Stimulated activated naive CD4-positive, alpha-beta T cell treated with Interleukin-2 at 50 U/mL for 16 hours (primary cell): Measurements from ENCODE around the gene NFATC2.
A peak's percentile ranks its signal among the peaks of the same experiment; 100 is the strongest.

Experiments used
- DNase-seq: peaks from one replicate; lab custom pipeline; 2025; lab: John Stamatoyannopoulos, UW

Gene NFATC2

DNA sequence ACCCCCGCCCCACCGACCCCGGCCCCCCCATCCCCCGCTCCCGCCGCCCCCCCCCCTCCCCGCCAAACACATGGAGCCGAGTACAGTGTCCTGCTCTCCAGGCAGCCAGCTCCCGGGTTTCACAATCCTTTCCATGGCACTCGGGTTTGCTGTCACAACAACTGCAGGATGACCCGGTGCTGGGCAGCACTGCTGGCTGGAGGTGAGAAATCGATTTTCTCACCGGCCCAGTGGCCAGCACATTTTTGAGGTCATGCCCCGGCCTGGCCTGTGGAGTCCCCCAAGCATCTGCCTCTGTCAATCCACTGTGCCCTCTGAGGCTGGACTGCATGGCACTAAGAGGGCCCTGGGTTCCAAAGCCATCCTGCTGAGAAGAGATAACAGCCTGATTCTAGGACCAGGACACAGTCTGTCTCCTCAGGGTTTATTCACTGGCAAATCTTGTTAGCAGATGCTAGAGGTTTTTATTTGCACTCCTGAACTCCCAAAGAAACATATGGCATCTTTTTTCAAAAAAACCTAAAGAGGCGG lies 129.5 kb downstream of the NFATC2 start:
- DNase-seq, result no peak

DNA sequence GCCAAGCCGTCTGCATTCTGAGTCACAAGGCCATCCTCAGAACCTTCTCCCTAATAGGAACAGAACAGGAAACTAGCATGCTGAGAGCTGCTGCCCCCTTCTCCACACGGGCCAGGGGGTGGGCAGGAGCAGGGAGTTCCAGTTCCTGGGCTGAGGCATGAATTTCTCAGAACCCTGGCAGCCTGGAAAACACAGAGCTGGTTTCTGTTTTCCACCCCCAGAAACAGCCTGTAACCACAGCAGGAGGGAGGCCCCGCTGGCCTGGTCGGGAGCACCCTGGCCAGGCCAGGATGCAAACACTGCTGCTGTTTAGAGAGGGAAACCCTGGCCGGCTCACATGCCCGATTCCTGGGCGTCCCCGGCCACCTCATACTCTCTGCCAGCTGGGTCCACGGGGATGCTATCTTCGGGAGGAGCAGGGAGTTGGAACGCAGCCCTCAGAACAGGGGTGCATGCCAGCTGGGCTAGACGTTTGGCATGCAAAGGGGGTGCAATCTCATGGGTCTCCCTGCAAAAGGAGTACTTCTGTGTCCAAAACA lies 130.1 kb downstream of the NFATC2 start:
- DNase-seq, result no peak

DNA sequence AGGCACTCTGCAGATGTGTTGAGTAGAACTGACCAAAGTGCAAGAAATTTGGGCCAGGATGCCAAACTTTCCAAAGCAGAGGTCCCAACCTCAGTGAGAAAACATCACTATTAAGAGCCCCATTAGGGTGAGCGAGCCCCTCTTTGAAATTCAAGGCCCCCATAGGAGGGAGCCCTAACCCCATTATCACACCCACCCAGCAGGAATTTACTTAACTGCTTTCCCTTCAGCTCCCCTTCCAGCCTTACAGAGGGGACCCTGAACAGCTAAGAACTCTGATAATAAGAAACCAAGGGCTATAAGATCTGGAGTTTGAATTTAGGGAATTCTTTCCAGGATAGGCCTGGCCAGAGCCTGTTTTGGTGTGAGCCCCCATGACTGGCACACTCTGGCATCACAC lies 130.6 kb downstream of the NFATC2 start:
- DNase-seq, result no peak

DNA sequence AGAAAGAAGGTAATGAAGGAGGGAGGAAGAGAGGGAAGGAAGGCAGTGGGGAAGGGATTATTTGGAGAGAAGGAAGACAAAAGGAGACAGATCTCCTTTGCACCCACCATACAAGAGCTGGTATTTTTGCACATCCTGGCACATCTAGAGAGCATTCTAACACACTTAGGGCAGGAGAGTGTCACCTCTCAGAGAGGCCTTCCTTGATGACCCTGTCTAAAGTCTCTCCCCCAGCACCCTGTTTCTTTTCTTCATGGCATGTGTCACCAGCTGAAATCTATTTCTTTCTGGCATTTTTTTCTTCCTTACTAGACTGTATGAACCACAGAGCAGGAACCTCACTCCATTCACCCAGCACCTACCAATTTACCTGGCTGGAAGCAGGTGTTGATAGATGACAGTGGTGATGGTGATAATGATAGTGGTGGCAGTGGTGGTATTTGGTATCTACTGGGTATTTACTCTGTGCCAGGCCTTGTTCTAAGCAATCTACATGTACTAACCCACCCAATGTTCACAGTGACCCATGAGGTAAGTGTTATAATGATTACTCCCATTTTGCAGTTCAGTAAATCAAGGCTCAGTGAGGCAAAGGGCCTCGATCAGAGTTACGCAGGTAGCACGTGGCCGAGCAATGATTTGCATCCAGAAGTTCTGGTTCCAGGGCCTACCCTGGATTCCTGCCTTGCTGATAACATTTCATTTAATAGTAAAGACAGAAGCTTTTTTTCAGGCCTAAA lies 131.8 kb downstream of the NFATC2 start:
- no peak for DNase-seq

DNA sequence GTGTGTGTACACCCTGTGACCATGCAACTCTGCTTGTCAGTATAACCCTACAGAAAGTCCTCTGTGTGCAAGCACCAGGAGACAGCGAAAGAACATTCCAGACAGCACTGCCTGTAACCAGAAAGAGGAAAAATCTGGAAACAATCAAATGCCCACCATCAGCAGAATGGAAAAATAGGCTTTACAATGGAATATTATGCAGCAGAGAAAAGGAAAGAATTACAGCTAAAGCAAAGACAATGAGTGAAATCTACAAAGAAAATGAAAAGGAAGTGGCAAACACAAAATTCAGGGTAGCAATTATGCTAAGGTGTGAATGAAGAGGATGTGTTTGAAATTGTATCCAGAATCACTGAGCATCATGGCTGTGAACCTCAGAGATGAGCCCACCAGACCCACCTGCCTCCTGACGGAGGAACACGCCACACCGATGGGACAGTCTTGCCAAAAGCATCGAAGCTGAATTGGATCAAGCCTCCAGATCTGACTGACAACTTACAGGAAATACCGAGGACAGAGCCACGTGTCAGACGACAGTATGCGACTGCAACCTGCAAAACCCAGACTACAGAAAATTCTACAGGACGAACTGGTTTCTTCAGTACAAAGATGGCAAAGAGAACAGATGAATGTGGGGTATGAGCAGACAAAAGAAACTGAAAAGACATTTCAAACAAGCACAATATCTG lies 133.2 kb downstream of the NFATC2 start:
- no peak for DNase-seq

DNA sequence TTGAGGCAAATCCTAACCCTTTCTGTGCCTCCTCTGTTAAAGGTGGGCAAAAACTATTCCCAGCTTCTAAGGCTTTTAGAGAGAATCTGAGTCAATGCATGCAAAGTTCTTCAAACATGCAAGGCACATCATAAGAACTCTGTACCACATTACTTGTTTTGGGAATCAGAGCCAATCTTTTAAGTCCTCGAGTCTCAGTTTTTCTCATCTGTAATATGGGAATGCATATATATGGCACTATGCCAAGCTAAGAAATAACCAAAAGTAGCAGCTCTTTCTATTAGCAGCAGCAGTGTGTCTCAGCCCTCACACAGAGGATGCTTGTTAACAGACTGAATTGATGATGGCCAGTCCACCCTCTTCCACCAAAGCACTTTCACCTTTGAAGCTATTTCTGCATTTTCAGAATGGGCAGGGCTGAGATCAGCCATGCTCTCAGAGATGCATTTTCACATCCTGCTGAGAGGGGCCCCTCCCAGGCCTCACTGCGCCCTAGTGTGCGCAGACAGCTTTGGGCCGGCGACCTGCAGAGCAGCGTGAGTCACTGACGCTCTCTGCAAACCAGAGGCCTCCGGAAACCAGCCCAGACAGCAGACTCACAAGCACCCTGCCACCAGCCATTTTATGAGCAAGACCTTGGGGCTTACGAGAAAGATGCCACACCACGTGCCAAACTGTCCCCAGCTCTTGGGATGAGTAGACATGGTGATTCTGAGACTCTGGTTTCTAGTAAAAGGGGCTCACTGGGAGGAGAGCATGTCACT lies 138.0 kb downstream of the NFATC2 start:
- DNase-seq, result peak; percentile 94

DNA sequence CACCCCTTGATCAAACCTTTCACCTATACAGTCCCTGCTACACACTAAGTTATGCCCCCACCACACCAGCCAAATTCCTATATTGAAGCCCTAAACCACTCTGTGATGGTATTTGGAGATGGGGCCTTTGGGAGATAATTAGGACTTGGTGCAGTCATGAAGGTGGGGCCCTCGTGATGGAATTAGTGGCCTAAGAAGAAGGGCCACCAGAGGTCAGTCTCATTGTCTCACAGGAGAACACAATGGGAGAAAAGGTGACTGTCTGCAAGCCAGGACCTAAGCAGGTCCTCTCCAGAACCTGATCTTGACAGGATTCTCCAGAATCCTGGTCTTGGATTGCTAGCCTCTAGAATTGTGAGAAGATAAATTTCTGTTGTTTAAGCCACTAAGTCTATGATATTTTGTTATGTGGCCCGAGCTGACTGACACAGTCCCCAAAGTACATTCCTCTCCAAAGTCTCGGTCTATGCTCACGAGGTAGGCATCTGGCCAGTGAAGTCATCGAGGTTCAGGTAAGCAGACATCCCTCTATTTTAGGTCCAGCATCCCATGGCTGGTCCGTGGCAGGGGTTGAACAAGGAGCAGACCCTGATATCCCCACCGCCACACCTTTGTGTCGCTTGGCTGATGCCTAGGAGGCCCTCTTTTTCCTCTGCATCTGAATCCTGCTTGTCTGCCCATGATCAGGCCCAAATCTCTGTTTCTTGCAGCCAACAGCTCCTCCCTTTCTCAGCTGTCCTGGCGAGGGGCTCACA lies 138.9 kb downstream of the NFATC2 start:
- no peak for DNase-seq

DNA sequence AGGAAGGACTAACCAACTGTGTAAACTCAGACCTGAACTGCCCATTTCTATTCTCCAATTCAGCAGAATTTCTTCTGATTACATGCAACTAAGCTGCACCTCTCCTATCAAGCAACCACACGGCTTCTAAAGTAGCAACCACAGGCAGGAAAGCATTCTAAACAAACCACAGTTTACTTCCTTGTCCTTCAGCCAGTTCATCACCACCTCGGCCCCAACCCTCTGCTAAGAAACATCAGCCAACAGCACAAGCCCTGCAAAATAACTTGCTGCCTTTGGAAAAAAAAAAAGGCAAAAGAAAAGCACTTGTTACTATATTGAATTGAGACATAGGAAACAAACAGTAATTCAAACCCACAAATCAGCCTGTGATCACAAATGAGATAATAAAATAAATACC lies 140.3 kb downstream of the NFATC2 start:
- DNase-seq, result peak; percentile 46

DNA sequence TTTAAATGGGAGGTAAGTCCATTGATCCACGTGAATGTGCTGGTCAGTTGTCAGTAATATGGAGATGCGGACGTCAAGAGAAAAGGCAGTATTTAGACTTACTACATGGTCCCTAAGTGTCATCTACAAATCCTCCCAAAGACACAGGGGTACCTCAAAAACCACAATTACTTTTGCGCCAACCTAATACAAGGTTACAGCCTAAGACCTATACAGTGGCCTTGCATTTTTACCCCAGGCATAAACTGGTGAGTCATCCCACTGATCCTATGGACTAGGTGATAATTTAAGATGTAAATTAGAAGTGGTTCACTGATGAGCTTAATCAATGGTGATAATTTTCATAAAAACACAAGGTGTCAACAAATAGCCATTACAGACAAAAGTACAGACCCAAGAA lies 141.0 kb downstream of the NFATC2 start:
- DNase-seq, result no peak

DNA sequence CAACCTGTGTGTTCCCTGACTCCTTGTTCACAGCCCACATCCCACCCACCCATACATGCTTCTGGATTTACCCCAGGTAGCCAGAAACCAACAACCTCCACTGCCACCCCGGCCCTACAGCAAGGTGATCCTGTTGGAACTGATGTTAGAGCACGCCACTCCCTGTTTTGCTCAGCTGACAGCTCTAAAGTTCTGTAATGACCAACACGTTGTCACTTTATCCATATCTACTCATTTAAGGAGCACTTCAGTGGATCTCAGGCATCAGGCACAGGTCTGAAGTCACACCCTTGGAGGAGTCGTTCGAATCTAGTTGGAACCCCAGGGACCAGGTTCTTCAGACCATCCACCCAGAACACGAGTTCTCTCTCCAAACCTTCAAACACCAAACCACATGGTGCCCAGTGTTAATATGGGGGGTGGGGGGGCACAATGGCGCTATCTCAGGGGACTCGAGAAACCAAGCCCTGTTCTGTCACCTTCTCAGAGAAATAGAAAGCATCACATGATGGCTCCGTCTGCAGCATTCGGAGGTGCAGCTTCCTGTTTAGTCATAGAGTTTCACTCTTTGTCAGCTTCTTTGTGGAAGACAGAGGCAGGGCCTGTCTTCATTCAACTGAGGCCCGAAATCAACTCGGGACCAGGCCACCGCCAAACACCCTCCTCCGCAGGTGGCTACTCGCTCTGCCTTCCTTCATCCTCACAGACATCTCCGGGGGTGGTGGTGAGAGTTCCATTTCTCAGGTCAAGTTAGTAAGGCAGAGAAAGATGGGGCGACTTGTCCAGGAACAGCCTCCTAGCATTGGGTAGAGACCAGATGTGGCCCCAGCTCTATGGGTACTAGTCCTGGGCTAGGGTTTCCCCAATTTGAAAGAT lies 142.2 kb downstream of the NFATC2 start:
- peak; percentile 73 for DNase-seq

DNA sequence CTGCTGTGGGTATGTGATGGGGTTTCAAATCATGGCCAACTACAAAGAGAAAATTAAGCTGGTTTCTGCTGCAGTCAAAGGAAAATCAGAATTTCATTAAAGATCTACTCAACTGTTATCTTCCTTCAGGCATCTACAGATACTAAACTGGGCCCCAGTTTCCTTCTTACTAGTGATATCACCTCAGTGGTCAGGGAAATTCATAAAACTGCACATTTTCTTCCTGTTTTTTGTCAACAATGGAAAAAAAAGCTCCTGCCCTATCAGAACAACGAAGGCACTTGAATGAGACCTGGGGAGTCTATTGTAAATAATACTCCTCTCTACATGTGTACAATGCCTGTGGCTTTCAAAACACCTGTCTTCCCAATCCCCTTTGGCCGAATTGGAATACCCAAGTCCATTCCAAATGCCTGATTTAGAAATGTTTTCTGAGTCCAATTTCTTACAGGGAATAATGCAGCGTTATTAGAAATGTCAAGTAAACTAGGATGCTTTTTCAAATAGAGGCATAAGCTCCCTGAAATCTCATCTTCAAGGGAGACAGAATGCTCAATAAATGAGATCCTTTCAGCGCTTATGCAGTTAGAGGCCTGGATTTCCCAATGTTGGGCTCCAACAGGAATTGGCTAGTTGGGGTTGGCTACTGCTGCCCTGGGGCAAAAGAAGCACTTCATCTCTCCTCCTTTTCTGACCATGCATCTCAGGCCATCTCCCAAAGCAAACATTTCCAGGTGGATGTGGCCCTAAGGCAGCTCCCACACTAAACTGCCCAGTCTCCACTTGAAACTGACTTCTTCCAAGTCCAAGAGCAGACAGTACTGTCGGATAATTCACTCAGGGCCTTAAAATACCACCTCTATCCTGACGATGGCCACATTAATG lies 143.3 kb downstream of the NFATC2 start:
- no peak for DNase-seq

DNA sequence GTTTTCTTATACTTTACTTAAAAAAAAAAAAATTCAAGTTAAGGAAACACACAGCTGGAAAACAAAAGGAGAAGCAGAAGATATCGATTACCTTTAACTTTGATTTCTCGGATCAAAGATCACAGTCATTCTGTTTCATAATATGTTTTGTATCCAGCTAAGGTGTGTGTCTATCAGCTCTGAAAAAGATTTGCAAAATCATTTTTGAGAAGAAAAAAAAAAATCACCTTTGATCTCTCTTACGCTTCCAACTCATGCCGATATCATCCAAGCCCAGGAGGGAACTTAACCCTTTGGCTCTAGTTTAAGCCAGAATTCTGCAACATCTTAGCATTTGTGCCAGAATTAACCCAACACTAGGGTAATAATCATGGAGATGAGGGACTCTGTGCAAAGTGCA lies 144.0 kb downstream of the NFATC2 start:
- DNase-seq, result no peak

DNA sequence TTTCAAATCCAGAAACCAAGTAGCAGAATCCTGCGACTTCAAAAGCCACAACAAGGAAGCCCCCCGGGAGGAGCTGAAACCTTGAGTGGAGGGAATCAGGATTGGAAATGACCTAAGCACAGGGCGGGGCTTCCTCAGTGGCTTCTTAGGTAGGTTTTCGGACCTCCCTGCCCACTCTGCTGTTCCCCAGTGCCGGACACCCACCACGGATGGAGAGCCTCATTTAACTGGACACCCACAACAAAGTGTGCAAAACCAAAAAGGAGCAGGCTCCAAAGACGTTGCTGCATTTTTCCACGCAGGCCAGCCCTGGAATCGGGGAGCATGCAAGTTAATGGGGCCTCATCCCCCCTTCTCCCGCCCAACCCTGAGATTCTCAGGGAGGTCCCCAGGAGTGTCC lies 144.4 kb downstream of the NFATC2 start:
- DNase-seq, result no peak

DNA sequence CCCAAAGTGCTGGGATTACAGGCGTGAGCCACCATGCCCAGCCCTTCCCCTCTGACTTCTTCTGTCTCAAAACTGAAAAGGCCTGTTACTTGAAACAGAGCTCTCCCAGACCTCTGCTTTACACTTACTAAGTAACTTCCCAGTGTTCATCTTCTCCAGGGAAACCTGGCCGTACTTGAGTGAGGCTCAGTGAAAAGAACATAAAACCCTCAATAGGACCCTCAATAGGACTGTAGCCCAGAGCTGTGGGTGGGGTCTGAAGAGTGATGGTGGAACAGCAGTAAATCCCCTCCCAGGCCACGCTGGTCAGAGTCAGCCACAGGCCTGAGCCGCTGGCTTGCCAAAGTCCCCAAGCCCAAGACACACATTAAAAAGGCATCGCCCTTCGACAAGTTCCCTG lies 145.4 kb downstream of the NFATC2 start:
- no peak for DNase-seq

DNA sequence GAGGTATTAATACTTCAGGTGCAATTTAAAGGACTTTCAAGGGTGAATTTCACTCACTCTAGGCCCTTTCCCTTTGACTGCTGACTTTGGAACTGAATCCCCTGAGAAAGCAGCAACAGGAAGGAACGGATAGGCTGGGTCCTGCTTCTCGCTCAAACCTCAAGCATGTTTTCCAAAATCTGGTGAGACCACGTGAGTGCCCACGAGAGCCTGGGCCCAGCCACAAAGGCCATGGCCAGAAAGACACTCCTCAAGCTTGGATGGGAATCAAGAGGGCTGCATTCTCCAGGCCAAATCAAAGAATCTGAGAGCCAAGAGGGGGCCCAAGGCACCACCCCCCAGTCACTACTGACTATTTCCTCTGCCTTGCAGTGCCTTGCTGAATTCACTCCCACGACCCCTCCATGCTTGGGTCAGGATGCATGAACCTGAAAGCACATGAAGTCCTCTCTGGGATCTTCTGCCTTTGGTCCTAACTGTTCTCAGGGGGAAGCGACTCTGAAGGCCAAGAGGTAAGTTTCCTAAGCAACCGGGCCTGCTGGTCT lies 146.1 kb downstream of the NFATC2 start:
- DNase-seq, result no peak

DNA sequence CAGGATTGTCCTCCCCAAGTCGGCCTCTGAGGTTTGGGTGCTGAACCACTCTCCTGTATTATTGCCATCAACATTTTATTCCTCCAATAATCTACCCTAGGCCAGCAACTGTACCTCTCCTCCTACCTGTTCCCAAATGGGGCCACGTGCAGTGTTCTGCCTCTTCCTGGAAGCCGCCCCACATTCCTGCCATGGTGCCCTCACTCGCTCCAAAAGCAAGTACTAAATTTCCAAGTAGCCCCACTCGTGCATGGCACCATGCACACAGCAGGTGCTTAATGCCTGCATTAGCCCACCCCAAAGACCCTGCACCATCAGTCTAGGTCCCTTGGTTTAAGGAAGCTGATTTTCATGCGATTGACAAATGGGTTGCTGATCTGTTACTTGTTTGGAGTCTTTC lies 147.8 kb downstream of the NFATC2 start:
- DNase-seq, result no peak

DNA sequence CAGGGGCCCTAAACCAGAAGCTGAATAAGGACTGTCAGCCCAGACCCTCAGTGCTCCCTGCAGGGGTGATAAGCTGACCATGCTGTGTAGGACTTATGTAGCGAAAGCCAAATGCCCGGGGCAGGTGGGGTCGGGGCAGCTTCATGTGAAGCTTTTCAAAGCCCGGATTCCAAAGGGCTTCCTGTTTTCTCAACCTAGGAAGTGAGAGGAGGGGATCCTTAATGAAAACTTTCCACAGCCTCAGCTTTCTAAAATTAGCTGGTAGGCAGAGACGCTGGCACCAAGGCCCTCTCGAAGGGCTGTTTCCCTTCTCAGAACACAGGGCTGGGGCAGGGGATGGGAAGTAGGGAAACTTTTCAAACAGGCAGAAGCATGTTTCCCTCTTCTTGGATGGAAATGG lies 148.9 kb downstream of the NFATC2 start:
- DNase-seq, result no peak

DNA sequence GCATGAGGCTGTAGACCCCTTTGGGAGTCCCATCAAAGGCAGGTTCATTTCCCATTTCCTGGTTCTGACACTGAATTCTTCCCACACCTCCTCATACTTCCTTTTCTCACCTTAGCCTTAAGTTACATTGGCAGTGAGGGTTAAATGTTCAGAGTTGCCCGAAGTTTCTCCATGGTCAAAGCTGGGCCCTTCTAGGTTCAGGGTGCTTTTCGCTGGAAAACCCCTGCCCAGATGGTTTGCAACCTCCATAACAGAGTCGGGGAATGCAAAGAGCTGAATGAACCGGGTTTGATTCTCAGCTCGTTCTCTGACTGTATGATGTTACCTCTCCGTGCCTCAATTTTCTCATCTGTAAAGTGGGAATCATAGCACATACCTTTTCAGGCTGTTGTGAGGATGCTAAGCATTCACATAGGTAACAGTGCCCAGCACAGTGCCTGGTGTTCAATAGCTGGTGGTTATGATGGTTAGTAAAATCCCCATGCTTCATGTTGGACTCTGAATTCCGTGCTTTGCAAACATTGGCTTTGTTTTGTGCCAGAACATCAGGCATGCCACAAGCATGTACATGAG lies 149.8 kb downstream of the NFATC2 start:
- DNase-seq, result no peak

DNA sequence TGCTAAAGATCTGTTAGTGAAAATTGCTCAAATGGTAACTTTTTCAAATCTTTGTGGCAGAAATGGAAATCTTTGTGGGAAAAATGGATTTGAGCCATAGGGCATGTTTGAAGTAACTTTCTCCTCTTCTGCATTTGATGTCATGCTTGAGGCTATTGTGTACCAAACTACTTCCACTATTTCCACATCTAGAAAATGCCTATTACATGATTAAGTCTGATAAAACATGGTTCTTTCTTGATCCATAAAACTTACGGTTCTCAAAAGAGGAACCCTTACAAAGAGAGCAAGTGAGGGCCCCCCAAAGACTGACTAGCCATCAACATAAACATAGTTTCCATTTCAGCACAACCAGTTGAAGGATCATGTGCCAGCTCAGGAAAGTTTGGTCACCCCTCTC lies 150.6 kb downstream of the NFATC2 start:
- no peak for DNase-seq
